ENCODE measurements around the gene MAEA.
A peak's percentile ranks its signal among the peaks of the same experiment; 100 is the strongest.

The MAEA gene

DNA sequence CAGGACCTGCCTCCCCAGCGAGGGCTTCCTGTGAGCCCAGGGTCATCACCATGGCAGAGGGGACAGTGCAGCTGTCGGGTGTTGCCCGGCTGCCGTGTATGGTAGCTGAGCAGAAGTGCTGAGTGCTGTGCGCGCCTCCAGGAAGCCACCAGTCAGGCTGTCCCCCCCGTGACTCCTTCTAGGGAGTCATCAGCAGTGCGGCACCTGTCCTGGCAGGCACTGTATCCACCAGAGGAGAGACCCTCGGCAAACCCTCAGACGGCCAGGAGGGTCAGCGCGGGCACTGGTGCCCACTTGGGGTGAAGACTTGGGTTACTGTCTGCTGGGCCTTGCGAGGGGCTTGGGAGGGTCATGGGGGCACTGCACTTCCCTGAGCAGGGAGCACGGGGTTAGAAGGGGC is 65.7 kb downstream of the MAEA start:
- DNase-seq, result no peak

DNA sequence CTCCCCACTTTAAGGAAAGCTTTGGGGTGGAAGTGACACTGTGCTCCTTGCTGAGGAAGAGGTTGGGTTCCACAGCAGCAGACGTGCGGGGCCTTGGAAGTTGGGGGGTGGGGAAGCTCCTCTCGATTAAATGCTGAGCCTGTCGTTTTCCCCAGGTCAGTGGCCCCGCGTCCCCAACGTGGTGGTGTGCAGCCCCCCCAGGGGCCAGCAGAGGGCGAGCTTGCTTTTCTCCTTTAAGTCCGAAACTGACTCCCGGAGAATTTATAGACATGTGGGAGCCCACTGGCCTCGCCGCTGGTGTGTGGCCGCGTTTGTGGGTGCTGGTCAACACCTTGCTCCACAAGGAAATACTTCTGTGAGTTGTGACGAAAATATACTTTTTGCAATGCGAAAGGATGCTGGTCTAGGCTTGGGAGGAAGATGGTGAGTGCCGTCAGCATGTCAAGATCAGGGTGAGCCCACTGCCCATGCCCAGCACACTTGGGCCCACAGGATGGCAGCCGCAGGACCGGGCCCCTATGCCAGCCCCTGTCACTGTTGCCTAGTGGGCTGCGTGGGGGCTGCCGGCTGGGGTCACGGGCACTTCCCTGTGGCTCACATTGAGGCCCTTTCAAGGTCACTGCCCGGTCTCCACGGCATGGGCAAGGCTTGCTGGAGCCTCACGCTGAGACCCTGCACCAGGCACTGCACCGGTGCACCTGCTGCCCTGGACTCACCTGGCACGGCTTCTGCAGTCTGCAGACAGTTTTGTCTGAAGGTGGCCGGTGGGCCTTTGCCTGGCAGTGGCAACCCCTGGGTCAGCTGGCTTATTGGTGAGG is 66.7 kb downstream of the MAEA start:
- DNase-seq, result peak; percentile 60

DNA sequence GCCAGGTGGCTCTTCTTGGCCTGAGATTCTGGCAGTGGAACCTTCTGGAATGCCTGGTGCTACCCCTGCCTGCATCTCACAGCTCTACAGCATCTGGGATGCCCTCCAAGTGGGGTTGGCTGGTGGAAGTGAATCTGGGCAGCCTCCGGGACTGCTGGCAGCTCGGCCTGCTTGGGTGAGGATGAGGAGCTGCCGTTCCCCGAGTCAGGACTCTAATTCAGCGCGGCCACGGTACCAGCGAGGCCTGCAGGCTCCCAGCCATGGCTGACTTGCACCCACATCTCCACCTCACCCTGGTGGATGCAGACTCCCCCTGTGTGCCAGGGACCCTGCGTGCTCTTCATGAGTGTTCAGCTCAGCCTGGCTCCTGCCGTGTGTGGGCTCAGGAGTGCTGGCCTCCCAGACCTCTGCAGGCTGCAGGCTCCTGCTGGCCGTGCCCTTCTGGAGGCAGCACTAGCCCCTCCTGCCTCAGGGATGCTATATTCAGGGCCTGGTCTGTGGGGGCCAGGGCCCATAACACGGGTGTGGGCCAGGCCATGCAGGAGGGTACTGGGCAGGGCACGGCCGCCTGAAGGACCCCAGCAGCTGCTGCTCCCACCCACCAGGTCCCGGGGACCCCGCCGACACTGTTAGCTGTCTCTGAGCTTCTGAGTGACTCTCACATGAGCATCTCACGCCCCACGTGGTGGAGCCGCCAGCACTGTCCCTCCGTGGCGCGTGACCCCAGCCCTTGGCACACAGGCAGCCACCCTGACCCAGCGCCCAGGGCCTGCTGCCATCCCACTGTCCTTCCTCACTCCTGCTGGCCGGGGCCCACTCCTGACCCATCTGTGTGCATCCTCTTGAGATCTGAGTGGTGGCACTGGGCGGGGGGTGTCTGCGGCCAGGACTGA is 67.9 kb downstream of the MAEA start:
- no peak for DNase-seq

DNA sequence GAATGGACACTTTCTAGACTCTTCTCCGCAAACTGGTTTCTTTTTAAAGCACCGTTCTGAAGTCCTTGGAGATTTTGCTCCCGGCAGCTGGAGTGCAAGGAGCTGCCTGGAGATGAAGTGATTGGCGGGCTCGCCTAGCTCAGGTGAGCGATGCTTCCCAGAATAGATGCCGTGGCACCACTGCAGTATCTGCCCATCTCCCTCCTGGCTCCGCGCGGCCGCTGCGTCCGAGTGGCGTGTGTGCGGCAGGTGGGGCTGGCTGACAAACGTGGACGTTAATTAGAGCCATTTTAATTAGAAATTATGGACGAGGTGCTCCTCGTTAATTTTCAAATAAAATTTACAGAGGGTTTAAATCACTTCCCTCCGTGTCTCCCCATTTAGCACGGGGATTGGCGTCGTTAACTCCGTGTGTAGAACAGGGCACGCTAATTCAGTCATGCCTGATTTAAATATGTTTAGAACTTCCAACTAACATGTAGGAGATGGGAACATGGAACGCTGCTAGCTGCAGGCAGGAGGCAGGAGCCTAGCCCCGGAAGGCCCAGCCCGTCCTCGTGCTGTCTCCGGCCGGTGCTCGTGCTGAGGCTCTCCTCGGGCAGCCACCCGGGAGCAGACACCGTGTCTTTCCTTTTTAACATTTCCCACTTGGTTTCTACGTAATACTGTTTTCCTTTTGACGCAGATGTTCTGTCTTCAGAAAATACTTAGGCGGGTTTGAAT is 68.9 kb downstream of the MAEA start:
- DNase-seq, result no peak

DNA sequence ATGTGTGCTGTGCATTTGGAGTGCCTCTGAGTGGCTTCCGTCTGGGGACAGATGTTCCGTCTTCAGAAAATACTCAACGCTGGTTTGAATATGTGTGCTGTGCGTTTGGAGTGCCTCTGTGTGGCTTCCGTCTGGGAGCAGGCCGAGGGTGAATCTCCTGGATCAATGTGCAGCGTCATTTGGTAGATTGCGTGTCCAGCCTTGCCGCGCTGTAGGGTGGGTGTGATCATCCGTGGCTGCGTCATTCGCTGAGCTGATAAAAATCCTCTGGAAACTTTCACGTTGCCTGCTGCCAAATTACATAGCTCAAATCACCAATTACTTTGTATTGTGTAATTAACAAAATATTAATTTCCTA is 69.4 kb downstream of the MAEA start:
- DNase-seq, result no peak

DNA sequence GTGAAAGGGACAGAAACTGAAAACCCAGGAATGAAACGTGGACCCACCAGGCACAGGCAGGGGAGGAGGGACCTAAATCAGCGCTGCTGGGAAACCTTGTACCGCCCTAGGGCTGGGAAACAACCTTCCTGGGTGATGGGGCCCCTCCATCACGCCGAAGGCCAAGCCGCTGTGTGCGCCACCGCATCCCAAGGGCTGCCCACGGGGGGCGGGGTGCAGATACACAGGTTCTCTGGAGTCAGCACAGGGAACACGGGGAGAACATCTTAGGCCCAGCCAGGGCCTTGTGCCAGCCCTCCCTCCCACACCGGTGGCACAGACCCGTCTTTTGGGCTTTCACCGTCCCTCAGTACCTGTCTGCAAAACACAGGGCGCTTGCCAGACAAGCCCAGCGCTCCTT is 70.3 kb downstream of the MAEA start:
- DNase-seq, result no peak

DNA sequence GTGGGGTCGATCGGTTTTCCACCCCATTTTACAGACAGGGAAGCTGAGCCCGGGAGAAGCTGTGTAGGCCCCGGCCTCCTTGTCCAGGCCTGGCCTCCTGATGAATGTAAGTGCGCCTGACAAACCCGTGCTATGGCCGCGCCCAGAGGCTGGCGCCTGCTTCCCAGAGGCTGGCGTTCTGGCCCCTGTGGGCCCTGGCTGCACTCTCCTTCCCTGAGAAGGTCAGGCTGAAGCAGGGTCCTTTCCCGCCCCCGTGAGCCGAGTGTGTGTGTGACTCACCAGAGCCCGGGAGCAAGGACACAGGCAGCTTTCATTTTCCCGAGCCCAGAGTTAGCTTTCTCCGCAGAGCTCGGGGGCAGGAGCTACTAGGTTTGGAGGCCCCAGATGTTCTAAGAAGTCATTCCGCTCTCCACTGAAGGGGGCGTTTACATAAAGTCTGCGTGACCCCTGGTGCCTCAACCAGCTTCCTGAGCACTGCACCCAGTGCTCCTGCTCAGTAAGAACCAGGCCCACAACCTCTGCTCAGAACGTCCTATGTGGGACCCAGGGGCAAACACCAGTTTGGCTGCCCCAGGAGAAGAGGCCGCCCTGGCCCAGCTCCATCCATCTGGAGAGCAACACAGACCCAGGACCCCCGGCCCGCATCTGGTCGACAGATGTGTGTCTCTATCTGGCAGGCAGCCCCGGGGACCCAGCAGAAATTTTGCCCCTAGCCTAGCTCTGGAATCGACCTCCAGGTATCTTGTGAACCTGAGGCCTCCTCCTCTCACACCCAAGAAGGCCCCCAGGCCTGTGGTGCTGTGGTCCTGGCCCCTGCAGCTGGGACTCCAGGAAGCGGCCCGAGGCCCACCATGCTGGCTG is 71.0 kb downstream of the MAEA start:
- no peak for DNase-seq

DNA sequence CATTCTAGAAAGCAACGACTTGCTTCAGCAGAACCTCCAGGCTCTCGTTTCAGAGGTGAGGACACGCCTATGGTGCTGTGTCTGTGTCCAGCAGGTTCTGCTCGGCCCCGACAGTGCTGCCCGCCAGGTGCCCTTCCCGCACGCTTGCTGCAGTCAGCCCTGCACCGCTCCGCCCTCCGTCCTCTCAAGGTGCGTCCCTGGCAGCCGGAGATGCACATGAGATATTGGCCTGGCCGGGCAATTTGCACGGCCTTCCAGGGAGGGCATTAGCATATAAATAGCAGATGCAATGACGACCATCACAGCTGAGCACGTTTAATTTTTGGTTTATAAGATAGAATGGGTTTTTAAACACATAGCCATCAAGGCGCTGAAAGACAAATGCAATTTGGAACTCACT is 71.7 kb downstream of the MAEA start:
- DNase-seq, result no peak

DNA sequence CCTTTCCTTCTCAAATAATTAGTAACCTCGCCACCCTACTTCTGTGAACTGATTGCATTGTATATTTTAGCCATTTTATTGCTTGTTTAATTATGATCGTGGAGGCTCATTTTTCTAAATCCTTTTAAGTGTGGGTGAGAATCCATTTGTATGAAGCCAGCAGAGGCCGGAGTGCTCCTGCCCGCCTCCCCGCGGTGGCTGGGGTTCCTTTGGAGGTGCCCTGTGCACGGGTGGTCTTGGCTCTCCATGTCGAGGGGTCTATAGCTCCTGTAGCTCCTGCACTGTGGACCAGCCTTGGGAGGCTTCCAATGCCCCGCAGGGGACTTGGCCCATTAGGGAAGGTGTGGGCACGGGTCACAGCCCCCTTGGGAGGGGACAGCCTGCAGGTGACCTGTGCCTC is 72.4 kb downstream of the MAEA start:
- DNase-seq, result no peak

DNA sequence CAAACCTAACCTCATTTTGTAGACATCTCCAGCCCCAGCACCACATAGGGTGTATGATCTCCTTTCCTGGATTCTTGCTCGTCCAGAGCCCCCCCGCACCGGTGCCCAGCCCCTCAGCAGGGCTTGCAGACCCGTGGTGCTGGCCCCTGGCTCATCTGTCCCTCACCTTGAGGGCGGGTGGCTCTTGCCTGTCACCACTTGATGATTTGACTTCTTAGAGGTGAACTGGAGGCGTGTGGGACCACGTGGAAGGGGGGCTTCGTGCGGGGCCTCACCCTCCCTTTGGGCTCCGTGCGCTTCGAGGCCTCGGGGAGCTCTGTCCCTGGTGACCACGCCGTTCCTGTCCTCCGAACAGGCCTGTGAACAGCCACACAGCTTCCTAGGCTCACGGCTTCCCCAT is 72.8 kb downstream of the MAEA start:
- DNase-seq, result no peak

DNA sequence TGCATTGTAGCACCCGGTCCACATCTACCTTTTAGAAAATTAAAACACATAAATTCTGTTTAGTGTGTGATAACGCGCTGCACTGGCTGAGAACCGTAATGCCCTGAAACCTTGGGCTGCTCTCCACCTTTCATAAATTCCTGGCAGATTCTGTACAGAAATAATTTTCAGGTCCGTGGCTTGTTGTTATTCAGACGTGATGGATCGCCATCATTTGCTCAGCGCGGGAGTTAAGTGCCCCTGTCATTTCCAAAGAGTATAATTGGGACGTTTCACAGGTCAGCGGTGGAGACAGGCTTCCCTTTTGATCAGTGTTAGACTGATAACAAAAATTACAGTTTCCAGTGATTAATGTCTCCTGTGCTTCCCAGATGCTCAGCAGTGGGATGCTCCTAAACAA is 73.8 kb downstream of the MAEA start:
- DNase-seq, result no peak

DNA sequence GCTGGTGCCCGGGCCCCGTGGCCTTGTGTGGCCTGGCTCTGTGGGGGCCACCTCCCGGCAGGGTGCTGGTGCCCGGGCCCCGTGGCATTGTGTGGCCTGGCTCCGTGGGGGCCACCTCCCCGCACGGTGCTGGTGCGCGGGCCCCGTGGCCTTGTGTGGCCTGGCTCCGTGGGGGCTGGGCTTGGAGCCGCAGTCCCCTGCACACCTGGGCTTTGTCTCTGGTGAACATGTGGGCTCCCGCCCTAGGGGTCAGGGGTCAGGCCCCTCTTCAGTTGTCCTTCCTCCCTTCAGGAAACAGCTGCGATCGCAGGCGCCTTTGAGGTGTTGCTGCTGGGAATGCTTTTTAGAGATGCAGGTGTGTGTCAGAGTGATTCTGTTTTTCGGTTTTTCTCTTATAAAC is 74.5 kb downstream of the MAEA start:
- DNase-seq, result no peak

DNA sequence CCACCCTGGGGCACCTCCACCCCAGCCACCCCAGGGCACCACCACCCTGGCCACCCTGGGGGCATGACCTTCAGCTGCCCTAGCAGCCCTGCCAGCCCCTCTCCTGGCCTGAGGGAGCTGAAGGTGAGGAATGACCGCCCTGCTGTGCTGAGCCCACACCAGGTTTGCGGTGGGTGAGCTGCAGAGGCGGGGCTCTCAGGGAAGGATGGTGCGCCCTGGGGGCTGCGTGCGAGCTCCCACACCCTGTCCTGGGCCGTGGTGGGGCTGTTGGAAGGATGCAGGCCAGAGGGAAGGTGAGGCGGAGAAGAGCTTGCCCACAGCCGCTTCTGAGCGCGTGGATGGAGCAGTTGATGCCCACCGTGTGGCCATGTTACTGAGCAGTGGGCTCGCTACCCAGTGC is 75.1 kb downstream of the MAEA start:
- no peak for DNase-seq

DNA sequence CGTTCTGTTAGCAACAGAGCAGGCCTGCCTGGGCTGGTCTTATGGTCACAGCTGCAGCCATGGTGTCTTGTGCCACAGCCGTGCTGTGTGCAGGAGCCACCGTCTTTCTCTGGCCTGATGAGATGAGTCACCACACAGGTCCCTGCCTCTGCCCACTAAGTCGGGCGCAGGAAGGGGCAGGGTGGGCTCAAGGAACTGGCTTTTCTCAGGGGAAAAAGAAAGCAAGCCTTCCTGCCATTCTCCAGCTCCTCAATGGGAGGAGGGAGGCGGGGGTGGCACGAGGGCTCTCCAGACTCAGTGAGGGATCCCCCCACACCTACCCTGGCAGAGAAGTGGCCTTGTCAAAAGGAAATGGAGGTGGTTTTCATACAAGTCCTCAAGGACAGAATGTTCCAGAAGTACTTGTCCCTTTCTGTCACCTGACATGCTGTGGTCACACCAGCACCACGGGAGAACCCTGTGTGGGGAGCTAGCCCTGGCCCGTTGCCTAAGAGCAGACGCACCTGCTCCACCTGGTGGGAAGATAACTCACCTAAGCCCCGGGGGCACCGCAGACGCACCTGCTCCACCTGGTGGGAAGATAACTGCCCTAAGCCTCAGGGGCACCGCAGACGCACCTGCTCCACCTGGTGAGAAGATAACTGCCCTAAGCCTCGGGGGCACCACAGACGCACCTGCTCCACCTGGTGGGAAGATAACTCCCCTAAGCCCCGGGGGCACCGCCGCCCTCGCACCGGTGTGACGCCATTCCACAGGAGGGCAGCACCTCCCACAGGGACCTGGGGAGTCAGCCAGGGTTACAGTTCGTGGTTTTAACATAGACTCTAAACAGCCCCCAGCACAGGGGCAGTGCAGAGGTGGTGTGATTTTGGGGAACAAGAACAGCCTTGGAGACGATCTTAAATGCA is 75.8 kb downstream of the MAEA start:
- no peak for DNase-seq

DNA sequence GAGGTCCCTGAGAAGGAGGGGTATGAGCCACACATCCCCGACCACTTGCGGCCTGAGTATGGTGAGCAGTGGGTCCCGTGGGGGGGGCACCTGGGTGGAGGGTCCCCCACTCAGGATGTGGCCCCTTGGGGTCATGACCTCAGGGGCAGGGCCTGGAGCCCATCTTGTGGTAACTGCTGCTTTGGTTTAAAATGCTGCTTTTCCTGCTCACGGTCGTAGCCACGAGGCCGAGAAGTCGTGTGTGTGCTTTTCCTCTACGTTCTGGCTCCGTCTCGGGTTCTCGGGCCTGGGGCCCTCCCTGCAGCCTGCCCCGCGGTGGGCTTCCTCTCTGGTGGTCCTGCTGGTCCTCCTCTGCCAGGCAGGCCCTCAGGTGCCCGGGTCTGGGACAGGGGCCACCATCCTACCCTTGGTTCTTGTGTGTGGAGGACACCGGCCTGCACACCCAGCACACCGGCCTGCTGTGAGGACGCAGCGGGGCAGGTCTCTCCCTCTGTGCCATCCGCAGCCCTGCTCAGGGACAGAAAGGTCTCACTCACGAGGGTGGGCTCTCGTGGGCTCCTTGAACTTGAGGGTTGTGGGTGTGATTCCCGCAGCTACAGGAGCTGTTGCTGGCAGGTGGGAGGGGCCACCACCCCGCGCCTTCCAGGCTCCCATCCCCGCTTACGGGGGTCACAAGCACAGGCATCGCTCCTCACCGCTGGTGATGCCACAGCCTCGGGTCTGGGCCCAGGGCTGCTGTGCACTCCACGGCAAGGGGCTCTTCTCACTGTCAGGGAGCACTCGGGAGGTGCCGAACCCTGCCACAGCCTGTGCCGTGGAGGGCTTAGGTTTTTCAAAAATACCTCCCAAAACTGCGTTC is 76.9 kb downstream of the MAEA start:
- DNase-seq, result no peak

DNA sequence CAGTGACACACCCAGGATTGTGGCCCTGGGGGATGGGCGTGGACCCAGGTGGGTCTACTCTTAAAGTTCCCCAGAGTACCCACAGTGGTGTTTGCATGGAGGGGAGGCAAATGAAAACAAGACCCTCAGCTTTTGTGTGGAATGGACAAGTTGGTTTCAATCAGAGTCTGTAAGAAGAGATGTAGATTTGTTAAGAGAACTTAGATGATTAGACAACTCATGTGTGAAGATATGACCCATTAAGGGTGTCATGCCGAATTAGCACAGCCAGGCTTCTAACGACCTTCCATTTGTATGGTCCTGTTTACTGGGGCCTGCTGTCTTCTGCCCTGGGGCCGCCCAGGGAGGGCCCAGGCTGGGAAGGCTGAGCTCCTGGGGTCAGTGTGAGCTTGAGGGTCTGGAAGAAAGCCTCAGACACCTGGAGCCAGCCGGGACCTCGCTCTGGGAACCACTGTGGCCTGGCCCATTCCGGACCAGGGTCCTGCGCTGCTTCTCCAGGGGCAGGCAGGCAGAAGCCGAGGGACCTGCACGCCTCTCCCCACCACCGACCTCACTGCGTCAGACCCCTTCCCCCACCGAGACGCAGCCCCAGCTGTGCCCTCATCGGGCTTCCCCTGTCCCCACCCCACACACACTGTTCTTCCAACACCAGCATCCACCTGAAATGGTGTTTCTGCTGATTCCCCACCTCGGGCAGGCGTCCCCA is 77.7 kb downstream of the MAEA start:
- DNase-seq, result no peak

DNA sequence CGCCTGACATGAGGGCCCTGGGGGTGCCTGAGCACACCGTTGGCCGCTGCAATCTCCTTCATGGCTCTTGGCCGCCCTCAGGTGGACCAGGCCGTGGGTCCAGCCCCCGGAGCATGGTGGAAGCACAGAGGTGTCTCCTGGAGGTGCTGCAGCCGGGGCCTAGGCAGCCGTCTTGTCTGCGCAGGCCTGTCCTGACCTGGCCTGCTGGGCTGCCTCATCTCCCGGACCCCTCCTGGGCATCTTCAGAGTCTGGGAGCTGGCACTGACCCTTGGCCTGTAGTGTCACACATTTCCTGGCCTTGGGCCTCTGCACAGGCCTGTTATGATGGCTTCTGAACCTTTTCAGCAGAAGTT is 78.2 kb downstream of the MAEA start:
- DNase-seq, result no peak

DNA sequence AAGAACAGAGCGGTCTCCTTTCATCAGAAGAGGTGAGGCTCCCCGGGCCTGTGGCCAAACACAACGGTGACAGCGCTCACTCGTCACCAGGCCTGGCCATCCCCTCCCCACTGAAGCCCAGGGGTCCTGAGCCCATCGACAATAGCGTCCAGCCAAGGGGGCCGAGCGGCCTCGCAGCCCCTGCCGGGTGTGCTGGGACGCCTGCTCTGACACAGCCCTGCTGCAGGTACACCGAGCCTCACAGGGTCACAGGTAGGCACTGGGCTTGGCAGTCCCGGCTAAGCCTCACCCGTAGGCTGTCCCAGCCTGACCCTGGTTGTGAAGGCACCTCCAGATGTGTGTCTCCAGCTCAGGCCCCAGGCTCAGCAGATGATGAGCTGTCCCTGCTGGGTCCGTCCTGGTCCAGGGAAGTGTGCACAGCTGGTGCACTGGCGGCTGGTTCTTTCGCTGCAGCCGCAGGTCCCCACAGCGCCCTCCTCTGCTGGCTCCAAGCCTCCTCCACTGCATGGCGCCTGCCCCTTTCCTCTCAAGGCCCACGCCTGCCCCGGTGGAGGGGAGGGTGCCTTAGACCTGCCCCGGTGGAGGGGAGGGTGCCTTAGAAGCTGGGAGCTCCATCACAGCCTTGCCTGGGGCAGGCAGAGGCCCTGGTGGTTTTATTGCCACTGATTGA is 78.9 kb downstream of the MAEA start:
- no peak for DNase-seq

DNA sequence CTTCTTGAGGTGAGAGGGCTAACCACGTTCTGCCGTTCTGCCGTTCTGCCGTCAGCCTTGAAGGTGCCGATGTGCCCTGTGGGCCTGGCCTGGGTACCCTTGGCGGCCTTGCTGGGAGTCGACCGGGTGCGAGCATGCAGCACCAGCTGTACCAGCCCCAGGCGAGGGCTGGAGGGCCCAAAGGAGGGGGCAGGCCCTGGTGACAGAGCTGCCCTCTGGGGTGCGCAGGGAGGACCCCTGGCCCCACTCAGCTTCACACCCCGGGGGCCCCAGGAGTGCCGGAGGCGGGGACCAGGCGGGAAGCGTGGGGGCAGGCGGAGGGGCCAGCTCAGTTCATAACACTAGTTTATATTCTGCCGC is 79.4 kb downstream of the MAEA start:
- DNase-seq, result no peak
